Liver (tissue), 3 donors: ENCODE data around the gene NRG3.

Source experiments
- FOXA1 ChIP-seq: IDR thresholded peaks from 2 replicates; pipeline ENCODE4 v1.6.1; 2016; ENCODE audit warnings: antibody characterized with exemption
- GABPA ChIP-seq, 2 donors: IDR thresholded peaks in 1 of 2; conservative IDR thresholded peaks in 1 of 2; 2 replicates each; pipeline ENCODE4 v1.6.1; 2016; ENCODE audit warnings: antibody characterized with exemption in 2 of 2, mild to moderate bottlenecking in 1 of 2, moderate library complexity in 1 of 2
- NR2F2 ChIP-seq: IDR thresholded peaks from 2 replicates; pipeline ENCODE4 v1.6.1; 2016; ENCODE audit warnings: antibody characterized with exemption
- RAD21 ChIP-seq, 2 donors: IDR thresholded peaks; 2 replicates each; pipeline ENCODE4 v1.6.1; 2016; ENCODE audit warnings: antibody characterized with exemption in 2 of 2, mild to moderate bottlenecking in 2 of 2
- RXRA ChIP-seq, 2 donors: IDR thresholded peaks; 2 replicates each; pipeline ENCODE4 v1.6.1; 2017 to 2018; ENCODE audit warnings: antibody characterized with exemption in 2 of 2, mild to moderate bottlenecking in 1 of 2
- SP1 ChIP-seq: IDR thresholded peaks from 2 replicates; pipeline ENCODE4 v1.6.1; 2018; ENCODE audit warnings: antibody characterized with exemption, mild to moderate bottlenecking
- YY1 ChIP-seq: IDR thresholded peaks from 2 replicates; pipeline ENCODE4 v1.6.1; 2016; ENCODE audit warnings: antibody characterized with exemption, mild to moderate bottlenecking
- TF ChIP-seq, protein P1 (sequence below): fragments of 150-350 bp; IDR thresholded peaks from 2 replicates; pipeline ENCODE4 v1.5.1; 2017; ENCODE audit warnings: improper control_type of control experiment, low read depth, low read length; ENCODE audit not compliant: missing input control
- donor health status: healthy.
- donor health status: healthy.

DNA sequence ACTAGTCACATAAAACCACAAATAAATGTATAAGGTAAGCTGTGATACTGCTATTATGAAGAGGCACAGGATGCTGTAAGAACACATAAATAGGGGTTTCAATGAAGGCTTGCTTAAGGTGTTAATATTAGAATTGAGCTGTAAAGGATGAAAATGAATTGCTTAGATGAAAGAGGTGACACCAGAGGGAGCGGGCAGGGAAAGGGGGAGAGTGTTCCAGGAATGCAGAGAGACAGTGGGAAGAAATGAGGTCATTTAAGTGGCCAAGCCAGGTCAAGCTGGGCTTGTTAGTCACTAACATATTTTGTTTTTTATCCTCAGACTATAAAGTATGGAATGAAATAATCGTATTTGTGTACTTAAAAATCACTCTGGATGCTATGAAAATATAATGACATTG is 193.5 kb downstream of the NRG3 start:
- TF ChIP-seq, protein P1, sequence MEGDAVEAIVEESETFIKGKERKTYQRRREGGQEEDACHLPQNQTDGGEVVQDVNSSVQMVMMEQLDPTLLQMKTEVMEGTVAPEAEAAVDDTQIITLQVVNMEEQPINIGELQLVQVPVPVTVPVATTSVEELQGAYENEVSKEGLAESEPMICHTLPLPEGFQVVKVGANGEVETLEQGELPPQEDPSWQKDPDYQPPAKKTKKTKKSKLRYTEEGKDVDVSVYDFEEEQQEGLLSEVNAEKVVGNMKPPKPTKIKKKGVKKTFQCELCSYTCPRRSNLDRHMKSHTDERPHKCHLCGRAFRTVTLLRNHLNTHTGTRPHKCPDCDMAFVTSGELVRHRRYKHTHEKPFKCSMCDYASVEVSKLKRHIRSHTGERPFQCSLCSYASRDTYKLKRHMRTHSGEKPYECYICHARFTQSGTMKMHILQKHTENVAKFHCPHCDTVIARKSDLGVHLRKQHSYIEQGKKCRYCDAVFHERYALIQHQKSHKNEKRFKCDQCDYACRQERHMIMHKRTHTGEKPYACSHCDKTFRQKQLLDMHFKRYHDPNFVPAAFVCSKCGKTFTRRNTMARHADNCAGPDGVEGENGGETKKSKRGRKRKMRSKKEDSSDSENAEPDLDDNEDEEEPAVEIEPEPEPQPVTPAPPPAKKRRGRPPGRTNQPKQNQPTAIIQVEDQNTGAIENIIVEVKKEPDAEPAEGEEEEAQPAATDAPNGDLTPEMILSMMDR = no peak
- no peak for TF ChIP-seq SP1
- no peak for TF ChIP-seq GABPA (IDR thresholded peaks at IDR 0.05 in 1 of 2, conservative IDR thresholded peaks at IDR 0.05 in 1 of 2)
- TF ChIP-seq YY1 = no peak
- no peak for TF ChIP-seq RXRA (IDR thresholded peaks at IDR 0.05)
- no peak for TF ChIP-seq NR2F2
- no peak for TF ChIP-seq RAD21 (IDR thresholded peaks at IDR 0.05)
- no peak for TF ChIP-seq FOXA1
